Measurements from ENCODE around the gene NET1. TPM values are rescaled to one million over a fixed set of nuclear protein-coding genes. Genes with fewer than 3 reads are reported as not detected.

The NET1 gene
- total RNA-seq, 1 donor from 2014 or later: 90.5 TPM

DNA sequence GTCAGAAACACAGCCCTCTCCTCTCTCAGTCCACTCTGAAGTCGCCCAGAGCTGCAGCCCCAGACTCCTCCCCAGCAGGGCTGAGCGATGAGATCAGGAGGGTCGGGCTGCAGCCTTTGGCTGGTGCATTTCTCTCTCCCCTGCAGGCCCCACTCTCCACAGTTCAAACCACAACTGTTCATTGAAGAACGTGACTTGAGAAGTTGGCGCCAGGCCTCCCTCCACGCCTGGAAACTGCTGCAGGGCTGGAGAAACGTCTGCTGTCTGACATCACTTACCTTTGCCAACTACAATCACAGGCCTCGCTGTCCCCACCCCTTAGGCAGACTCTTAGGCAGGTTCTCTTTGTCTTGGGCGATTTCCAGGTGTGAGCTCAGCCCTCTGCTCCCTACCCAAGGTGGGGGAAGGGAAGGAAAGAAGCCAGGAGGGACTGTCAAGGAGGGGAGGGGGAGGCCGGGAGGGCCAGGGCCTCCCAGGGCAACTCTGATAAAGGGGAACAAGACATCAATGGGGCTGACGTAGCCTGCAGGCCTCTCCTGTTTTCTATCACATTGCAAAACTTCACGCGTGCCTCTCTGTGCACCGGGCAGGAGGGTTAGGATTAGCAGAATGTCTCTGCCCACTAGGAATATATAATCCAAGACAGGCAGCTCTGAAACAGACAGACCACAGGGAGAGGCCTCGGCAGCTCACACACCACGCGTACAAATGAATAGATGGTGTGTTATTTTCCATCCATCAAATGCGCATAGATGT, 54.3 kb downstream of the NET1 start:
- peak overlapping the region; percentile 85 for H3K27ac Mint-ChIP-seq
- H3K4me2 ChIP-seq: no peak overlapping the region

DNA sequence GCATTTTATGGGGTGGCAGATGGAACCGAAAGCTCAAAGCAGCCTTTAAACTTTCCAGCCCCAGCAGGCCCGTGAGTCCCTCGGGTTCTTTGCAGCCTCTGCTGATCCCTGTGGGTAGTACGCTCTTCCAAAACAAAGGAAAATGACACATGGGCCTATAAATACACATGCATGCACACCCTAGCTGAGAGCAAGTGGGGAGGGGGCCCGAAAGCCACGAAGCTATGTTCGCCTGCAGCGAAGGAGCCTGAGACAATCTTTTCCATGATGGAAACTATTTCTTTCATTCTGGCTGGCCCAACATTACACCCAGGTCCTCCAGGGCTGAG, 54.8 kb downstream of the NET1 start:
- no peak for DNase-seq (ENCODE audit: low spot score)
- H3K27ac ChIP-seq: no peak overlapping the region
- H3K4me1 Mint-ChIP-seq: peaks cover 32% of the 10 kb centered on the region

More for the DNA sequence above, 54.3 kb downstream of the NET1 start:
- Mint-ChIP-seq H3K27me3 (ENCODE audit: insufficient read depth, low read depth) (peaks cover 8% of the 10 kb centered on the region), H3K9me3 (peaks cover 14% of the 10 kb centered on the region), H3K4me3 (no peak overlapping the region), H3K36me3 (peaks cover 8% of the 10 kb centered on the region), H3K4me1 (peaks cover 32% of the 10 kb centered on the region)
- peak; percentile 27 for DNase-seq (ENCODE audit: low spot score)
- H3K9me3 ChIP-seq (ENCODE audit: low read depth): no peaks in the 10 kb centered on the region
- TF ChIP-seq EZH2 (IDR thresholded peaks at IDR 0.05): no peak
- TF ChIP-seq, protein P1, sequence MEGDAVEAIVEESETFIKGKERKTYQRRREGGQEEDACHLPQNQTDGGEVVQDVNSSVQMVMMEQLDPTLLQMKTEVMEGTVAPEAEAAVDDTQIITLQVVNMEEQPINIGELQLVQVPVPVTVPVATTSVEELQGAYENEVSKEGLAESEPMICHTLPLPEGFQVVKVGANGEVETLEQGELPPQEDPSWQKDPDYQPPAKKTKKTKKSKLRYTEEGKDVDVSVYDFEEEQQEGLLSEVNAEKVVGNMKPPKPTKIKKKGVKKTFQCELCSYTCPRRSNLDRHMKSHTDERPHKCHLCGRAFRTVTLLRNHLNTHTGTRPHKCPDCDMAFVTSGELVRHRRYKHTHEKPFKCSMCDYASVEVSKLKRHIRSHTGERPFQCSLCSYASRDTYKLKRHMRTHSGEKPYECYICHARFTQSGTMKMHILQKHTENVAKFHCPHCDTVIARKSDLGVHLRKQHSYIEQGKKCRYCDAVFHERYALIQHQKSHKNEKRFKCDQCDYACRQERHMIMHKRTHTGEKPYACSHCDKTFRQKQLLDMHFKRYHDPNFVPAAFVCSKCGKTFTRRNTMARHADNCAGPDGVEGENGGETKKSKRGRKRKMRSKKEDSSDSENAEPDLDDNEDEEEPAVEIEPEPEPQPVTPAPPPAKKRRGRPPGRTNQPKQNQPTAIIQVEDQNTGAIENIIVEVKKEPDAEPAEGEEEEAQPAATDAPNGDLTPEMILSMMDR (IDR thresholded peaks at IDR 0.05): no peak
- TF ChIP-seq EZH2phosphoT487 (IDR thresholded peaks at IDR 0.05): no peak
- peak overlapping the region; percentile 80 for H2AFZ ChIP-seq (replicated peaks)
- H4K20me1 ChIP-seq (ENCODE audit: low read depth): no peaks in the 10 kb centered on the region
- no peak overlapping the region for H3K9ac ChIP-seq
- peaks cover 14% of the 10 kb centered on the region for H3K4me1 ChIP-seq
- H3K4me3 ChIP-seq: no peak overlapping the region
- peaks cover 6% of the 10 kb centered on the region for H3F3A ChIP-seq (ENCODE audit: low read depth)
- H3K79me2 ChIP-seq (ENCODE audit: low read depth): no peaks in the 10 kb centered on the region
- H3K36me3 ChIP-seq: no peaks in the 10 kb centered on the region
- no peaks in the 10 kb centered on the region for H3K27me3 ChIP-seq
- H3K27ac ChIP-seq: no peak overlapping the region

DNA sequence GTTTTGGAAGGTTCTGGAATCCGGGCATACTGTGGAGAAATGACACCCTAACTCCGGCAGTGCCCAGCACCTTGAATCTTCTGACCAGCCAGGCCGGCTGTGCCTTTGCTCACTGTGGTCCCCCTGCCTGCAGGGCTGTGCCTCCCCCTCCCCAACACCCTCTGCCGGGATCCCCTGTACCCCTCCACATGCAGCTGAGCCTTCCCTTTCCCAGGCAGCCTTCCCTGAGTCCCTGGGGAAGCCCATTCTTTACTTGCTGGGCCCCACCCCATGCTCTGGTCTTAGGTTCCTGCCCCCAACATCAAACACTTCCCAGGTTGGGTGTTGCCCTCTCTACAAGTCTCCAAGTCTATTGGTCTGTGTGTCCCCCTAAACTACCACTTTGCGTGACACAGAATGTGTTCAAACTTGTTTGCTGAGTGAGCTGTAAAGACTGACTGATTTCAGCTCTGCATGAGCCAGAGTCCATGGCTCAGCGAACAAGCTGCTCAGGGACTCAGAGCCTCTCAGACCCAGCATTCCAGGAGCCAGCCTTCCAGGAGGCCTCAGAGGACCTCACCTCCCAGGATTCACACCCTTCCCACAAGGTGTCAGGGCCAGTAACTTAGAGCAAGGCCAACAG, 55.4 kb downstream of the NET1 start:
- H3K36me3 Mint-ChIP-seq: peaks cover 7% of the 10 kb centered on the region
- peaks cover 22% of the 10 kb centered on the region for H3K9me3 Mint-ChIP-seq
- no peak overlapping the region for H3K4me3 Mint-ChIP-seq
- Histone ChIP-seq H2AFZ (replicated peaks) (no peak overlapping the region), H3K36me3 (no peaks in the 10 kb centered on the region), H3K9ac (no peak overlapping the region), H3K9me3 (ENCODE audit: low read depth) (no peaks in the 10 kb centered on the region), H3K4me1 (peaks cover 14% of the 10 kb centered on the region), H3K4me3 (no peak overlapping the region), H3F3A (ENCODE audit: low read depth) (peaks cover 6% of the 10 kb centered on the region), H3K27me3 (no peaks in the 10 kb centered on the region), H3K79me2 (ENCODE audit: low read depth) (no peaks in the 10 kb centered on the region), H3K4me2 (no peak overlapping the region), H3K27ac (no peak overlapping the region), H4K20me1 (ENCODE audit: low read depth) (no peaks in the 10 kb centered on the region)
- peaks cover 8% of the 10 kb centered on the region for H3K27me3 Mint-ChIP-seq (ENCODE audit: insufficient read depth, low read depth)
- TF ChIP-seq EZH2 (IDR thresholded peaks at IDR 0.05) (no peak), EZH2phosphoT487 (IDR thresholded peaks at IDR 0.05) (no peak)
- TF ChIP-seq, protein P1 (IDR thresholded peaks at IDR 0.05): no peak
- DNase-seq (ENCODE audit: low spot score): no peak
- H3K27ac Mint-ChIP-seq: peak overlapping the region; percentile 58
- peaks cover 35% of the 10 kb centered on the region for H3K4me1 Mint-ChIP-seq

More for the DNA sequence above, 54.8 kb downstream of the NET1 start:
- Mint-ChIP-seq H3K27ac (peak overlapping the region; percentile 78), H3K27me3 (ENCODE audit: insufficient read depth, low read depth) (peaks cover 8% of the 10 kb centered on the region), H3K4me3 (no peak overlapping the region), H3K9me3 (peaks cover 18% of the 10 kb centered on the region), H3K36me3 (peaks cover 7% of the 10 kb centered on the region)
- H3F3A ChIP-seq (ENCODE audit: low read depth): peaks cover 6% of the 10 kb centered on the region
- TF ChIP-seq EZH2 (IDR thresholded peaks at IDR 0.05): no peak
- TF ChIP-seq, protein P1 (IDR thresholded peaks at IDR 0.05): no peak
- no peak for TF ChIP-seq EZH2phosphoT487 (IDR thresholded peaks at IDR 0.05)
- no peaks in the 10 kb centered on the region for H3K36me3 ChIP-seq
- H3K4me1 ChIP-seq: peaks cover 14% of the 10 kb centered on the region
- H3K4me3 ChIP-seq: no peak overlapping the region
- no peaks in the 10 kb centered on the region for H4K20me1 ChIP-seq (ENCODE audit: low read depth)
- H3K9me3 ChIP-seq (ENCODE audit: low read depth): no peaks in the 10 kb centered on the region
- no peak overlapping the region for H2AFZ ChIP-seq (replicated peaks)
- no peak overlapping the region for H3K9ac ChIP-seq
- H3K27me3 ChIP-seq: no peaks in the 10 kb centered on the region
- no peak overlapping the region for H3K4me2 ChIP-seq
- no peaks in the 10 kb centered on the region for H3K79me2 ChIP-seq (ENCODE audit: low read depth)

Measured in neural progenitor cell (in vitro differentiated cells).